Measurements from ENCODE around the gene CUEDC1.

Gene CUEDC1

DNA sequence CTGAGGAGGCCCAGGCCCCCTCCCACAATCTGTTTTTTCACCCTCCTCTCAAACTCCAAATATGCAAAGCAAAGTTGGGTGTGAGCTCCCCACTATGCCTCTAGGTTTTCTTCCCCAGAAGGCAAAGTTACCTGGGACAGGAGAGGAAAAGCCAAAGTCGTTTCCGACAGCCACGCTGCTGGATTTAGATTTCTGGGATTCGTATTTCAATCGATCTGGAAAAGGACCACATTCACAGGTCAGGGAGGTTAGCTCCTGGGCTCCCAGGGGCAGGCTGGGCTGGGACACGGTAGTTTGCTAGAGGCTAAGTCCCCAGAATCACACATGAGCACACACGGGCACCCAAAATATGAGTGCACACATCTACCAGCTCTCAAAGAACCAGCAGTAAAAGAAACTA is 84.1 kb downstream of the CUEDC1 start:
- Histone ChIP-seq H3K79me2 (ENCODE audit: low read length) (no peaks in the 10 kb centered on the region), H3K4me1 (ENCODE audit: low read length) (peaks cover 28% of the 10 kb centered on the region), H4K20me1 (ENCODE audit: insufficient read depth, low read length) (no peaks in the 10 kb centered on the region), H3K4me2 (ENCODE audit: low read depth, low read length) (no peak overlapping the region), H3K27me3 (replicated peaks; ENCODE audit: insufficient read depth, low read length) (no peaks in the 10 kb centered on the region), H3F3A (ENCODE audit: insufficient read depth, low read length) (peaks cover 5% of the 10 kb centered on the region; the same call in 1 of the 2 replicates), H3K36me3 (replicated peaks; ENCODE audit: insufficient read depth, low read length) (no peaks in the 10 kb centered on the region), H2AFZ (ENCODE audit: low read length) (no peak overlapping the region), H3K9me3 (replicated peaks; ENCODE audit: insufficient read depth, low read length) (no peaks in the 10 kb centered on the region), H3K9ac (ENCODE audit: low read length) (no peak overlapping the region), H3K9me2 (replicated peaks; ENCODE audit: insufficient read depth, low read length) (no peaks in the 10 kb centered on the region), H3K4me3 (ENCODE audit: low read length) (no peak overlapping the region), H3K27ac (ENCODE audit: low read length) (no peak overlapping the region)
- no peak for DNase-seq
- TF ChIP-seq EZH2phosphoT487 (IDR thresholded peaks at IDR 0.05; ENCODE audit: low read length) (no peak), EZH2 (optimal IDR thresholded peaks at IDR 0.05; ENCODE audit: low read depth, low read length) (no peak)
- TF ChIP-seq, protein P1, sequence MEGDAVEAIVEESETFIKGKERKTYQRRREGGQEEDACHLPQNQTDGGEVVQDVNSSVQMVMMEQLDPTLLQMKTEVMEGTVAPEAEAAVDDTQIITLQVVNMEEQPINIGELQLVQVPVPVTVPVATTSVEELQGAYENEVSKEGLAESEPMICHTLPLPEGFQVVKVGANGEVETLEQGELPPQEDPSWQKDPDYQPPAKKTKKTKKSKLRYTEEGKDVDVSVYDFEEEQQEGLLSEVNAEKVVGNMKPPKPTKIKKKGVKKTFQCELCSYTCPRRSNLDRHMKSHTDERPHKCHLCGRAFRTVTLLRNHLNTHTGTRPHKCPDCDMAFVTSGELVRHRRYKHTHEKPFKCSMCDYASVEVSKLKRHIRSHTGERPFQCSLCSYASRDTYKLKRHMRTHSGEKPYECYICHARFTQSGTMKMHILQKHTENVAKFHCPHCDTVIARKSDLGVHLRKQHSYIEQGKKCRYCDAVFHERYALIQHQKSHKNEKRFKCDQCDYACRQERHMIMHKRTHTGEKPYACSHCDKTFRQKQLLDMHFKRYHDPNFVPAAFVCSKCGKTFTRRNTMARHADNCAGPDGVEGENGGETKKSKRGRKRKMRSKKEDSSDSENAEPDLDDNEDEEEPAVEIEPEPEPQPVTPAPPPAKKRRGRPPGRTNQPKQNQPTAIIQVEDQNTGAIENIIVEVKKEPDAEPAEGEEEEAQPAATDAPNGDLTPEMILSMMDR (IDR thresholded peaks at IDR 0.05; ENCODE audit: low read length) = no peak

DNA sequence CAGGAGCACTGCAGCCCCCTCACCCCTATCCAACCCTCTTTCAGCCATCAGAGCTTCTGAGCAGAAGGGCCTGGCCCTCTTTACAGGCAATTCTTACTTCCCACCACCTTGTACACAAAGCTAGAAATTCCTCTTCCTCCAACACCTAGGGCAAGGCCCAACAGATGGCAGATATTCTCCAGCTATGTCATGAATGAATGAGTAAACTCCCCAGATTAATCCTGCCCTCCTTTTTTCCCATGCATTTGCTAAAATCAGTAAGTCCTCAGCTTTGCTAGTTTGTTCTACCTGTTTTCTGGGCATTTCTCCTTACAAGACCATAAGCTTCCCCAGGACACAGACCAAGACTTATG is 85.0 kb downstream of the CUEDC1 start:
- H3K4me2 ChIP-seq (ENCODE audit: low read depth, low read length) = no peak overlapping the region
- H3K27ac ChIP-seq (ENCODE audit: low read length) = no peak overlapping the region

DNA sequence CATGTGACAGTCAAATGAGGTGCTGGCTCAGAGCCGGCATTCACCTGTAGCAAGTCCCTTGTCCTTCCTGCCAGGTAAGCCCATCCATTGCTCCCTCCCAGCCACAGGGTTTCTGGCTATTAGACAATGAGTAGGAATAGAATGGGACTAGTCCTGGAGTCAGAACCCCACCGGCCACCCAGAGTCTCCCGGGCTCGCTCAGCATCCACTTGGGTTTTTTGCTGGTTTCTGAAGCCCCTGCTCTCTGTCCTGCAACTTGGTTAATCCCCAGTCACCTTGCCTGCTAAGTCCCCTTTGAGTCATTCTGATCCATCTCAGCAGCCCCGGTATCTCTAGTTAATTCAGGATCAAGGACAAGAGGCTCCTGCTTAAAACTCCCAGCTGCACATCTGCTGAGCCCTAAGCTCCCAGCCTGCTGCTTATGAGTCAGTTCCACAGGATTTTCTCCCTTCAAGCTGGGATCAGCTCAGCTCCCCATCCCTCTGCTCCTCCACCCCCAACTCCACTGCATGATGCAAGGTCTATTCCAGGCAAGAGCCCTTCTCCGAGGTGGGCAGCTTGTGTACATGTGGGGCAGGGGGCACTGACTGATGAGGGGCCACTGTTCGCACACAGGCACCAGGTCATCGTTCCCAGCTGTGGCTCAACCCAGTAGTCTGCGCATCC is 85.5 kb downstream of the CUEDC1 start:
- no peak overlapping the region for H2AFZ ChIP-seq (ENCODE audit: low read length)
- no peaks in the 10 kb centered on the region for H3K9me3 ChIP-seq (replicated peaks; ENCODE audit: insufficient read depth, low read length)
- no peaks in the 10 kb centered on the region for H3K27me3 ChIP-seq (replicated peaks; ENCODE audit: insufficient read depth, low read length)
- TF ChIP-seq EZH2 (optimal IDR thresholded peaks at IDR 0.05; ENCODE audit: low read depth, low read length) = no peak
- TF ChIP-seq EZH2phosphoT487 (IDR thresholded peaks at IDR 0.05; ENCODE audit: low read length) = no peak
- TF ChIP-seq, protein P1 (IDR thresholded peaks at IDR 0.05; ENCODE audit: low read length) = no peak
- no peak overlapping the region for H3K4me2 ChIP-seq (ENCODE audit: low read depth, low read length)
- H4K20me1 ChIP-seq (ENCODE audit: insufficient read depth, low read length) = no peaks in the 10 kb centered on the region
- H3K27ac ChIP-seq (ENCODE audit: low read length) = no peak overlapping the region
- DNase-seq = no peak
- H3K4me3 ChIP-seq (ENCODE audit: low read length) = no peak overlapping the region
- H3K9ac ChIP-seq (ENCODE audit: low read length) = no peak overlapping the region
- H3F3A ChIP-seq (ENCODE audit: insufficient read depth, low read length) = no peaks in the 10 kb centered on the region
- no peaks in the 10 kb centered on the region for H3K36me3 ChIP-seq (replicated peaks; ENCODE audit: insufficient read depth, low read length)
- no peaks in the 10 kb centered on the region for H3K9me2 ChIP-seq (replicated peaks; ENCODE audit: insufficient read depth, low read length)
- H3K79me2 ChIP-seq (ENCODE audit: low read length) = no peaks in the 10 kb centered on the region
- H3K4me1 ChIP-seq (ENCODE audit: low read length) = peaks cover 16% of the 10 kb centered on the region

More for the DNA sequence above, 85.0 kb downstream of the CUEDC1 start:
- Histone ChIP-seq H3F3A (ENCODE audit: insufficient read depth, low read length) (no peaks in the 10 kb centered on the region), H2AFZ (ENCODE audit: low read length) (no peak overlapping the region), H3K79me2 (ENCODE audit: low read length) (no peaks in the 10 kb centered on the region), H3K27me3 (replicated peaks; ENCODE audit: insufficient read depth, low read length) (no peaks in the 10 kb centered on the region), H3K9me2 (replicated peaks; ENCODE audit: insufficient read depth, low read length) (no peaks in the 10 kb centered on the region), H3K36me3 (replicated peaks; ENCODE audit: insufficient read depth, low read length) (no peaks in the 10 kb centered on the region), H3K9me3 (replicated peaks; ENCODE audit: insufficient read depth, low read length) (no peaks in the 10 kb centered on the region), H3K4me3 (ENCODE audit: low read length) (no peak overlapping the region), H3K9ac (ENCODE audit: low read length) (no peak overlapping the region), H4K20me1 (ENCODE audit: insufficient read depth, low read length) (no peaks in the 10 kb centered on the region), H3K4me1 (ENCODE audit: low read length) (peaks cover 21% of the 10 kb centered on the region)
- no peak for DNase-seq
- TF ChIP-seq EZH2phosphoT487 (IDR thresholded peaks at IDR 0.05; ENCODE audit: low read length) = no peak
- TF ChIP-seq, protein P1 (IDR thresholded peaks at IDR 0.05; ENCODE audit: low read length) = no peak

Measured in MM.1S (cell line).